ENCODE measurements around the gene RTTN. TPM values are rescaled to one million over a fixed set of nuclear protein-coding genes. Genes with fewer than 3 reads are reported as not detected.

The RTTN gene
- total and polyA plus RNA-seq, 10 of the 15 experiments (the other 5 are each of a cell fraction or from before 2014, with no cell fraction given), result 9.4 to 36.6 (median 15.7) TPM

DNA sequence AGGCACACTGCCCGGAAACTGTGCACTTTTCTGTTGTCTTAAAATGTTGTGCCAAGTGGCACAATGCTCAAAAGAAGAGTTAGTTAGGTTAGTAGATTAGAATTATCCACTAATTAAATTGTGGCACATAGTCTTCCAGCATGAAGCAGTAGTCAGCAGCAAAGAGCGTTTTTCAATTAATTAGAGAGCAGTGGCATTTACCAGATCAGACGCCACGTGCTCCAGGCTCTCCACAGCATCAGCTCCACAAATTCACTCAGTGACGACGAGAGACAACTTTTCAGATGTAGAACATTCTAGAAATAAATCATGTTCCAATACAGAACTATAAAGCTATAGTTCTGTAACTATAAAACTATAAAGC lies 16.4 kb upstream of the RTTN start:
- H3K27me3 ChIP-seq (replicated peaks in 1 of 2; ENCODE audit: control insufficient read depth in 2 of 2, insufficient read depth in 2 of 2, low read length in 1 of 2), result no peaks in the 10 kb centered on the region; a peak in 2 of 4 replicates
- no peak overlapping the region for H3K27ac ChIP-seq (ENCODE audit: control insufficient read depth, insufficient read depth)
- RAD21 ChIA-PET (ENCODE audit: unreplicated experiment), result no interaction called here
- FAIRE-seq (no peak), DNase-seq (ENCODE audit: low read depth, low spot score) (no peak), ATAC-seq (no peak)
- no peaks in the 10 kb centered on the region for H3K36me3 ChIP-seq (ENCODE audit: control insufficient read depth in 2 of 2, insufficient read depth in 2 of 2, low read length in 1 of 2)
- CTCF ChIA-PET, result no interaction called here
- H3K9ac ChIP-seq (ENCODE audit: control insufficient read depth, insufficient read depth, low read length), result no peak overlapping the region
- intact Hi-C loops (cut with micrococcal nuclease; ENCODE audit: unreplicated experiment) (no loop called here), in situ Hi-C loops (cut with MboI) (no loop called here)
- no peaks in the 10 kb centered on the region for H3K79me2 ChIP-seq (ENCODE audit: control insufficient read depth, insufficient read depth, low read length)
- SMC1A ChIA-PET (ENCODE audit: uncharacterized antibody, unreplicated experiment), result no interaction called here
- no peak overlapping the region for H3K4me2 ChIP-seq (ENCODE audit: control insufficient read depth, insufficient read depth)
- no peaks in the 10 kb centered on the region for H3K9me3 ChIP-seq (replicated peaks; ENCODE audit: control insufficient read depth, insufficient read depth, low read length)
- WGBS (ENCODE audit: insufficient coverage, insufficient replicate concordance, low lambda C conversion rate, missing lambda C conversion rate), result 43% methylated on average over 6 of the region's 6 CpGs
- H4K20me1 ChIP-seq (ENCODE audit: control insufficient read depth, insufficient read depth), result no peaks in the 10 kb centered on the region
- TF ChIP-seq TCF3 (IDR thresholded peaks at IDR 0.05; ENCODE audit: borderline replicate concordance, insufficient read depth, low read depth, low read length), result no peak
- TF ChIP-seq EGR1 (IDR thresholded peaks at IDR 0.05; ENCODE audit: borderline replicate concordance in 1 of 2, low read depth in 2 of 2, low read length in 2 of 2), result no peak
- no peak for TF ChIP-seq CHD2 (IDR thresholded peaks at IDR 0.05; ENCODE audit: borderline replicate concordance, low read depth, low read length)
- TF ChIP-seq, protein P1, sequence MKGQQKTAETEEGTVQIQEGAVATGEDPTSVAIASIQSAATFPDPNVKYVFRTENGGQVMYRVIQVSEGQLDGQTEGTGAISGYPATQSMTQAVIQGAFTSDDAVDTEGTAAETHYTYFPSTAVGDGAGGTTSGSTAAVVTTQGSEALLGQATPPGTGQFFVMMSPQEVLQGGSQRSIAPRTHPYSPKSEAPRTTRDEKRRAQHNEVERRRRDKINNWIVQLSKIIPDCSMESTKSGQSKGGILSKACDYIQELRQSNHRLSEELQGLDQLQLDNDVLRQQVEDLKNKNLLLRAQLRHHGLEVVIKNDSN (IDR thresholded peaks at IDR 0.05; ENCODE audit: borderline replicate concordance, extremely low read length, insufficient read depth, low read depth, low read length), result no peak
- no peak for TF ChIP-seq MYC (IDR thresholded peaks at IDR 0.05; ENCODE audit: insufficient read depth, insufficient read length, insufficient replicate concordance, low read length, severe bottlenecking)
- no peak for TF ChIP-seq PAX5 (IDR thresholded peaks at IDR 0.05; ENCODE audit: borderline replicate concordance, low read depth, low read length)
- TF ChIP-seq ZBTB11 (CRISPR knock-in tag; IDR thresholded peaks at IDR 0.05), result no peak
- TF ChIP-seq CTCF (IDR thresholded peaks at IDR 0.05 in 2 of 3, conservative IDR thresholded peaks at IDR 0.05 in 1 of 3; ENCODE audit: control insufficient read depth in 2 of 3, extremely low read depth in 1 of 3, insufficient read depth in 1 of 3, low read depth in 3 of 3, low read length in 3 of 3), result no peak
- TF ChIP-seq RAD21 (IDR thresholded peaks at IDR 0.05; ENCODE audit: insufficient read depth, low read depth, low read length), result no peak
- TF ChIP-seq BCL11A (IDR thresholded peaks at IDR 0.05; ENCODE audit: low read depth, low read length), result no peak
- TF ChIP-seq NR2C1 (IDR thresholded peaks at IDR 0.05), result no peak
- no peak for TF ChIP-seq ZNF622 (IDR thresholded peaks at IDR 0.05)
- POLR2A ChIA-PET, result no interaction called here
- H3K4me1 ChIP-seq (ENCODE audit: control insufficient read depth, insufficient read depth, low read length), result no peaks in the 10 kb centered on the region
- H3K4me3 ChIP-seq, result no peak overlapping the region
- no peak overlapping the region for H2AFZ ChIP-seq (ENCODE audit: control insufficient read depth, low read depth, low read length)
- BruUV-seq (replicated peaks), result no TSS peak
